ENCODE data around the gene KY. TPM values are rescaled to one million over a fixed set of nuclear protein-coding genes. Genes with fewer than 3 reads are reported as not detected.

Gene KY
- polyA plus RNA-seq, 4 donors, result 0.61 to 1.5 (median 1.1) TPM

- no peak for DNase-seq (ENCODE audit: low read depth in 4 of 4, low spot score in 3 of 4)
Observed at GRCh38 chr3:134563601-134564000, 87.2 kb downstream of the KY start.

DNA sequence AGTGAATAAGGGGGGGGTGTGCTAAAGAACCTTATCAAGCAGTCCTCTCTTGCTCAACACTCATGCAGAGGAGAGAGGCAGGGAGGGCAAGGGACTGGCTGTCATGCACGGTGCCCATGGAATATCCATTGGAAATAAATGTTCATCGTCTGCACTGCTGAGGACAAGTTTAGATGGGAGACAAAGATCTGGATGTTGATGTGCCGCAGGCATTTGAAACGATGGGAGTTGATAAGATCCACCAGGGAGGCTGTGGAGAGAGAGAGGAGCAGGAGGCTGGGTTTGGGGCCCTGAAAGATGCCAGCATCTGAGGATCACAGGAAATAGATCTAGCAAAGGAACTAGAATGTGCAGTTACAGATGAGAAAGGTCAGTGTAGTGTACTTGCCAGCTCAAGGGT lies 88.8 kb downstream of the KY start:
- DNase-seq (ENCODE audit: low read depth in 4 of 4, low spot score in 3 of 4), result no peak

GRCh38 chr3:134559591-134559990 lies 91.2 kb downstream of the KY start:
- no peak for DNase-seq (ENCODE audit: low read depth in 4 of 4, low spot score in 3 of 4)

Other genes with a start within 250 kb of the KY start
- gene ANAPC13, start 165.0 kb downstream of the KY start, polyA plus RNA-seq (ENCODE audit: insufficient read length in 4 of 4), result 100 to 1,000 TPM; 113 to 156 (median 125) TPM
- gene CEP63, start 165.0 kb downstream of the KY start, polyA plus RNA-seq (ENCODE audit: insufficient read length in 4 of 4), result 10 to 100 TPM; 24.9 to 36.5 (median 33.5) TPM
- gene EPHB1, start 144.2 kb upstream of the KY start, polyA plus RNA-seq (ENCODE audit: insufficient read length in 4 of 4), result 1 to 10 TPM; 3.6 to 5.8 (median 5.4) TPM

All from left renal pelvis (tissue), 4 donors.